Esophagus muscularis mucosa (tissue), 3 donors: ENCODE measurements around the gene PSMG1.

Source experiments
- CTCF ChIP-seq, 3 experiments: fragments of 200-600 bp in 2 of 3; fragments of 450-650 bp in 1 of 3; sonication (generic) in 2 of 3; IDR thresholded peaks; one replicate each; pipeline ENCODE4 v1.5.1; 2017 to 2019; ENCODE audit warnings: antibody characterized with exemption in 3 of 3, mild to moderate bottlenecking in 2 of 3, moderate library complexity in 1 of 3
- POLR2A ChIP-seq: fragments of 450-650 bp; IDR thresholded peaks from one replicate; pipeline ENCODE4 v1.6.1; 2017; ENCODE audit warnings: antibody characterized with exemption, moderate library complexity, mild to moderate bottlenecking, low read depth

DNA sequence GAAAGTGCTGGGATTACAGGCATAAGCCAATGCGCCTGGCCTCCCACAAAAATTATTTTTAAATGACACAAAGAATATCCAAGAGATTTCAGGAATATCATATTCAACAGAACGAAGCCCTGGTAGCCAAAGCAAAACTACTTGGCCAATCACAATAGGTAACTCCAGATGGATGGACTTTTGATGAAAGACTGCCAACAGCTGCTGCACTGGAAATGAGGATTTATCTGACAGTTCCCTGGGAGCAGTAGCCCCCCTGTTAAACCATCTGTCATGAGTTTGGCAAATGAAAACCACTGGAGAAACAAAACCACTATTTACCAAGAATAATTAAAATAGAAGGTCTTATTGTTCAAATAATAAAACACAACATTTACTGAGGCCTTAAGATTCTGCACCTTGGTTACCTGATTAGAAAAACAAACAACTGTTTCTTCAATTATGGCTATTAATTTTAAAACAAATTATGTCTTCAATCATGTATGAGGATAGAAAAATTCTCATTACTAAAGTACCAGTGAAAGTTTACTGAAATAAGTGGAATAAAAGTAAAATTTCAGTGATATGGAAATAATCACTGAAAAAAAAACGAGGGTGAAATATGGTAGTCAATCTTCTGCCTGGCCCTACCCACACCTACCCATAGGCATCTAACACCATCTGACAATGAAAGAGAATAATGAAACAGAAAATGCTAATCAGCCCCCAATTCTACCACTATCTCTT lies 34.3 kb upstream of the PSMG1 start:
- TF ChIP-seq POLR2A (no peak), CTCF (IDR thresholded peaks at IDR 0.05) (no peak)
